ENCODE measurements around the gene TAS2R31. TPM values are rescaled to one million over a fixed set of nuclear protein-coding genes. Genes with fewer than 3 reads are reported as not detected.

The TAS2R31 gene
- total and polyA plus RNA-seq, 2 experiments from 2014 or later, result 9.4 TPM; not detected in 1

GRCh38 chr12:10989107-10989506 lies 42.1 kb downstream of the TAS2R31 start:
- Histone ChIP-seq H3K9me3 (ENCODE audit: low read depth) (peaks cover 10% of the 10 kb centered on the region), H2AFZ (no peak overlapping the region), H3K36me3 (replicated peaks; ENCODE audit: insufficient read depth, low read depth) (no peaks in the 10 kb centered on the region), H3K9me2 (replicated peaks; ENCODE audit: insufficient read depth) (no peaks in the 10 kb centered on the region), H3K4me2 (no peak overlapping the region), H3K4me1 (ENCODE audit: insufficient read depth) (no peaks in the 10 kb centered on the region), H4K20me1 (ENCODE audit: insufficient read depth, poor library complexity, severe bottlenecking) (no peaks in the 10 kb centered on the region), H3K27ac (no peak overlapping the region), H3K27me3 (no peaks in the 10 kb centered on the region), H3K79me2 (no peaks in the 10 kb centered on the region), H3K4me3 (no peak overlapping the region)
- DNase-seq (ENCODE audit: low spot score), result no peak
- TF ChIP-seq EZH2phosphoT487 (IDR thresholded peaks at IDR 0.05; ENCODE audit: low read depth, severe bottlenecking, unreplicated experiment) (no peak), EZH2 (IDR thresholded peaks at IDR 0.05; ENCODE audit: borderline replicate concordance) (no peak), CTCF (IDR thresholded peaks at IDR 0.05; ENCODE audit: poor library complexity) (no peak)
- WGBS (ENCODE audit: low lambda C conversion rate, missing lambda C conversion rate), result 96% methylated on average over 2 of the region's 2 CpGs

- peaks cover 10% of the 10 kb centered on the region for H3K9me3 ChIP-seq (ENCODE audit: low read depth)
- H3K36me3 ChIP-seq (replicated peaks; ENCODE audit: insufficient read depth, low read depth), result no peaks in the 10 kb centered on the region
- H3K4me3 ChIP-seq, result no peak within 1 kb of the TSS
- H3K27ac ChIP-seq, result no peak within 1 kb of the TSS
- no peak for DNase-seq (ENCODE audit: low spot score)
- H2AFZ ChIP-seq, result no peak within 1 kb of the TSS
- no peak for TF ChIP-seq EZH2phosphoT487 (IDR thresholded peaks at IDR 0.05; ENCODE audit: low read depth, severe bottlenecking, unreplicated experiment)
- no peak for TF ChIP-seq EZH2 (IDR thresholded peaks at IDR 0.05; ENCODE audit: borderline replicate concordance)
- WGBS (ENCODE audit: low lambda C conversion rate, missing lambda C conversion rate), result 50% methylated on average over 2 of the region's 2 CpGs
- H3K27me3 ChIP-seq, result no peaks in the 10 kb centered on the region
- no peaks in the 10 kb centered on the region for H3K4me1 ChIP-seq (ENCODE audit: insufficient read depth)
- H3K9me2 ChIP-seq (replicated peaks; ENCODE audit: insufficient read depth), result no peaks in the 10 kb centered on the region
- H3K79me2 ChIP-seq, result no peaks in the 10 kb centered on the region
- no peak within 1 kb of the TSS for H3K4me2 ChIP-seq
- H4K20me1 ChIP-seq (ENCODE audit: insufficient read depth, poor library complexity, severe bottlenecking), result no peaks in the 10 kb centered on the region
These were observed 44.4 kb downstream of the TAS2R31 start, which contains the start of gene TAS2R50 for GRCh38 chr12:10986812-10987211. Gene TAS2R50 (minus strand): TSS chr12:10986912. CDS start chr12:10986860, 52 bp downstream.

GRCh38 chr12:10982244-10982643 lies 49.0 kb downstream of the TAS2R31 start:
- TF ChIP-seq EZH2phosphoT487 (IDR thresholded peaks at IDR 0.05; ENCODE audit: low read depth, severe bottlenecking, unreplicated experiment) (no peak), CTCF (IDR thresholded peaks at IDR 0.05; ENCODE audit: poor library complexity) (no peak), EZH2 (IDR thresholded peaks at IDR 0.05; ENCODE audit: borderline replicate concordance) (no peak)
- Histone ChIP-seq H2AFZ (no peak overlapping the region), H3K79me2 (peaks cover 11% of the 10 kb centered on the region), H4K20me1 (ENCODE audit: insufficient read depth, poor library complexity, severe bottlenecking) (no peaks in the 10 kb centered on the region), H3K36me3 (replicated peaks; ENCODE audit: insufficient read depth, low read depth) (no peaks in the 10 kb centered on the region), H3K4me1 (ENCODE audit: insufficient read depth) (no peaks in the 10 kb centered on the region), H3K9me3 (ENCODE audit: low read depth) (no peaks in the 10 kb centered on the region), H3K27me3 (no peaks in the 10 kb centered on the region), H3K4me3 (no peak overlapping the region), H3K9me2 (replicated peaks; ENCODE audit: insufficient read depth) (no peaks in the 10 kb centered on the region), H3K4me2 (no peak overlapping the region), H3K27ac (no peak overlapping the region)
- DNase-seq (ENCODE audit: low spot score), result no peak
- 95% methylated on average over 5 of the region's 5 CpGs for WGBS (ENCODE audit: low lambda C conversion rate, missing lambda C conversion rate)

Other genes with a start within 250 kb of the TAS2R31 start
- gene TAS2R7, start 228.8 kb downstream of the TAS2R31 start, total RNA-seq, result not detected in 2 replicates
- not detected in 2 replicates for gene TAS2R7, start 228.8 kb downstream of the TAS2R31 start, polyA plus RNA-seq
- not detected in 2 replicates for gene TAS2R8, start 224.1 kb downstream of the TAS2R31 start, total RNA-seq
- gene TAS2R8, start 224.1 kb downstream of the TAS2R31 start, polyA plus RNA-seq, result not detected in 2 replicates
- gene TAS2R9, start 221.2 kb downstream of the TAS2R31 start, total RNA-seq, result 0.13 TPM in 1 of 2 replicates, not detected in the other
- not detected in 2 replicates for gene TAS2R9, start 221.2 kb downstream of the TAS2R31 start, polyA plus RNA-seq
- gene TAS2R10, start 205.0 kb downstream of the TAS2R31 start, total RNA-seq, result 1.5 and 1.8 TPM in 2 replicates
- gene TAS2R10, start 205.0 kb downstream of the TAS2R31 start, polyA plus RNA-seq, result not detected in 2 replicates
- 2.5 and 6.4 TPM in 2 replicates for gene PRR4, start 181.9 kb downstream of the TAS2R31 start, total RNA-seq
- gene PRR4, start 181.9 kb downstream of the TAS2R31 start, polyA plus RNA-seq, result 3.6 and 3.9 TPM in 2 replicates
- 17.5 and 19.0 TPM in 2 replicates for gene PRH1, start 147.2 kb downstream of the TAS2R31 start, total RNA-seq
- gene PRH1, start 147.2 kb downstream of the TAS2R31 start, polyA plus RNA-seq, result 12.3 and 25.4 TPM in 2 replicates
- 2.1 and 3.2 TPM in 2 replicates for gene TAS2R13, start 121.8 kb downstream of the TAS2R31 start, total RNA-seq
- not detected in 2 replicates for gene TAS2R13, start 121.8 kb downstream of the TAS2R31 start, polyA plus RNA-seq
- not detected in 2 replicates for gene PRH2, start 102.2 kb downstream of the TAS2R31 start, total RNA-seq
- 0.36 TPM in 1 of 2 replicates, not detected in the other for gene PRH2, start 102.2 kb downstream of the TAS2R31 start, polyA plus RNA-seq
- gene TAS2R14, start 92.1 kb downstream of the TAS2R31 start, total RNA-seq, result 5.6 and 6.6 TPM in 2 replicates
- 0.59 and 0.64 TPM in 2 replicates for gene TAS2R14, start 92.1 kb downstream of the TAS2R31 start, polyA plus RNA-seq
- gene TAS2R50, start 44.5 kb downstream of the TAS2R31 start, total RNA-seq, result 1.5 and 2.0 TPM in 2 replicates
- gene TAS2R50, start 44.5 kb downstream of the TAS2R31 start, polyA plus RNA-seq, result not detected in 2 replicates
- 5.1 and 6.3 TPM in 2 replicates for gene TAS2R20, start 33.1 kb downstream of the TAS2R31 start, total RNA-seq
- 0.36 and 0.41 TPM in 2 replicates for gene TAS2R20, start 33.1 kb downstream of the TAS2R31 start, polyA plus RNA-seq
- 4.4 and 7.4 TPM in 2 replicates for gene TAS2R19, start 8.8 kb downstream of the TAS2R31 start, total RNA-seq
- gene TAS2R19, start 8.8 kb downstream of the TAS2R31 start, polyA plus RNA-seq, result 0.16 and 1.4 TPM in 2 replicates
- 2.6 and 2.9 TPM in 2 replicates for gene TAS2R46, start 30.9 kb upstream of the TAS2R31 start, total RNA-seq
- gene TAS2R46, start 30.9 kb upstream of the TAS2R31 start, polyA plus RNA-seq, result not detected in 2 replicates
- gene TAS2R43, start 60.9 kb upstream of the TAS2R31 start, total RNA-seq, result 2.6 and 2.8 TPM in 2 replicates
- gene TAS2R43, start 60.9 kb upstream of the TAS2R31 start, polyA plus RNA-seq, result 0.44 and 0.69 TPM in 2 replicates
- 5.9 and 6.7 TPM in 2 replicates for gene TAS2R30, start 103.2 kb upstream of the TAS2R31 start, total RNA-seq
- gene TAS2R30, start 103.2 kb upstream of the TAS2R31 start, polyA plus RNA-seq, result 0.08 TPM in 1 of 2 replicates, not detected in the other
- 12.5 and 13.1 TPM in 2 replicates for gene SMIM10L1, start 139.8 kb upstream of the TAS2R31 start, total RNA-seq
- gene SMIM10L1, start 139.8 kb upstream of the TAS2R31 start, polyA plus RNA-seq, result 8.8 and 11.5 TPM in 2 replicates
- not detected in 2 replicates for gene TAS2R42, start 155.5 kb upstream of the TAS2R31 start, total RNA-seq
- 0.39 TPM in 1 of 2 replicates, not detected in the other for gene TAS2R42, start 155.5 kb upstream of the TAS2R31 start, polyA plus RNA-seq
- not detected in 2 replicates for gene PRB3, start 238.3 kb upstream of the TAS2R31 start, total RNA-seq
- 0.56 TPM in 1 of 2 replicates, not detected in the other for gene PRB3, start 238.3 kb upstream of the TAS2R31 start, polyA plus RNA-seq